GM23338 (cell line): ENCODE results near the gene ELMOD3. TPM values are rescaled to one million over a fixed set of nuclear protein-coding genes. Genes with fewer than 3 reads are reported as not detected.

Source experiments
- ATAC-seq: fragments of 200-7000 bp; cut with Tn5 transposase; 3 replicates; pipeline ENCODE4 v1.9.1; 2020
- DNase-seq: peaks from one replicate; pipeline ENCODE4 v3.0.0-alpha.2; 2015; ENCODE audit warnings: low spot score
- H2AFZ ChIP-seq: fragments of 200-600 bp; sonication (generic); 2 replicates; pipeline ENCODE4 v1.8.0; 2016; ENCODE audit warnings: antibody characterized with exemption, mild to moderate bottlenecking, moderate library complexity
- H3F3A ChIP-seq: fragments of 200-600 bp; sonication (generic); replicated peaks from 2 replicates; pipeline ENCODE4 v1.8.0; 2017; ENCODE audit warnings: antibody characterized with exemption, mixed run types, low read depth
- H3K27ac ChIP-seq: fragments of 200-600 bp; sonication (generic); 2 replicates; pipeline ENCODE4 v1.6.1; 2016; ENCODE audit warnings: low read depth
- H3K27me3 ChIP-seq: fragments of 200-600 bp; sonication (generic); 2 replicates; pipeline ENCODE4 v1.8.0; 2016; ENCODE audit warnings: mild to moderate bottlenecking, mixed run types, moderate library complexity; ENCODE audit not compliant: insufficient read depth
- H3K36me3 ChIP-seq: fragments of 200-600 bp; sonication (generic); 2 replicates; pipeline ENCODE4 v1.8.0; 2016; ENCODE audit warnings: mild to moderate bottlenecking; ENCODE audit not compliant: insufficient read depth
- H3K4me1 ChIP-seq: fragments of 200-600 bp; sonication (generic); 2 replicates; pipeline ENCODE4 v1.8.0; 2016; ENCODE audit warnings: mild to moderate bottlenecking, moderate library complexity; ENCODE audit not compliant: insufficient read depth
- H3K4me2 ChIP-seq: fragments of 200-600 bp; sonication (generic); 2 replicates; pipeline ENCODE4 v1.7.1; 2017; ENCODE audit warnings: mixed run types
- H3K4me3 ChIP-seq: fragments of 200-600 bp; sonication (generic); 2 replicates; pipeline ENCODE4 v1.6.1; 2016; ENCODE audit warnings: mixed run types
- H3K79me2 ChIP-seq: fragments of 200-600 bp; sonication (generic); replicated peaks from 2 replicates; pipeline ENCODE4 v1.8.0; 2017; ENCODE audit warnings: mild to moderate bottlenecking; ENCODE audit not compliant: insufficient read depth
- H3K9me2 ChIP-seq: fragments of 200-600 bp; sonication (generic); 2 replicates; pipeline ENCODE4 v1.8.0; 2017; ENCODE audit not compliant: insufficient read depth
- H4K20me1 ChIP-seq: fragments of 200-600 bp; sonication (generic); replicated peaks from 2 replicates; pipeline ENCODE4 v1.8.0; 2017; ENCODE audit warnings: mild to moderate bottlenecking; ENCODE audit not compliant: insufficient read depth
- H3K27ac Mint-ChIP-seq: 2 replicates; pipeline ENCODE4 v1.8.0; 2020; ENCODE audit warnings: inconsistent platforms, mild to moderate bottlenecking, moderate library complexity, mixed read lengths
- H3K27me3 Mint-ChIP-seq: 3 replicates; pipeline ENCODE4 v1.8.0; 2022; ENCODE audit warnings: low read depth, mild to moderate bottlenecking, moderate library complexity, mixed read lengths, inconsistent platforms; ENCODE audit not compliant: insufficient read depth, poor library complexity
- H3K36me3 Mint-ChIP-seq: 3 replicates; pipeline ENCODE4 v1.8.0; 2021; ENCODE audit warnings: low read depth, mild to moderate bottlenecking, inconsistent platforms, moderate library complexity, mixed read lengths
- H3K4me1 Mint-ChIP-seq: 3 replicates; pipeline ENCODE4 v1.8.0; 2020; ENCODE audit warnings: mild to moderate bottlenecking, inconsistent platforms, mixed read lengths
- H3K4me3 Mint-ChIP-seq: 3 replicates; pipeline ENCODE4 v1.8.0; 2021; ENCODE audit warnings: moderate library complexity, mild to moderate bottlenecking, inconsistent platforms, mixed read lengths
- H3K9me3 Mint-ChIP-seq: 3 replicates; pipeline ENCODE4 v1.8.0; 2020; ENCODE audit warnings: moderate library complexity, mild to moderate bottlenecking, inconsistent platforms, mixed read lengths
- CREB1 ChIP-seq: fragments of 250-450 bp; sonication (Bioruptor Pico); IDR thresholded peaks from 2 replicates; pipeline ENCODE4 v1.5.0; 2020; ENCODE audit warnings: low read depth, mild to moderate bottlenecking, moderate library complexity
- EZH2 ChIP-seq: fragments of 200-600 bp; sonication (generic); IDR thresholded peaks from one replicate; pipeline ENCODE4 v1.8.0; 2017; ENCODE audit warnings: antibody characterized with exemption, mild to moderate bottlenecking, low read depth; ENCODE audit not compliant: unreplicated experiment
- EZH2phosphoT487 ChIP-seq: fragments of 200-600 bp; sonication (generic); IDR thresholded peaks from one replicate; pipeline ENCODE4 v1.8.1; 2018; ENCODE audit warnings: antibody characterized with exemption; ENCODE audit not compliant: unreplicated experiment
- JUNB ChIP-seq: IDR thresholded peaks from one replicate; pipeline ENCODE4 v1.6.1; 2016; ENCODE audit warnings: antibody characterized with exemption; ENCODE audit not compliant: unreplicated experiment
- NANOG ChIP-seq: IDR thresholded peaks from 2 replicates; pipeline ENCODE4 v1.6.1; 2016; ENCODE audit warnings: antibody characterized with exemption, borderline replicate concordance
- POLR2AphosphoS5 ChIP-seq: IDR thresholded peaks from 2 replicates; pipeline ENCODE4 v1.6.1; 2016; ENCODE audit warnings: antibody characterized with exemption, low read depth
- STAT1 ChIP-seq: IDR thresholded peaks from one replicate; pipeline ENCODE4 v1.6.1; 2016; ENCODE audit warnings: antibody characterized with exemption; ENCODE audit not compliant: unreplicated experiment
- ZNF114 ChIP-seq: fragments of 250-450 bp; sonication (Bioruptor Pico); IDR thresholded peaks from 2 replicates; pipeline ENCODE4 v1.5.0; 2020; ENCODE audit warnings: mild to moderate bottlenecking, moderate library complexity
- ZNF331 ChIP-seq: fragments of 250-450 bp; sonication (Bioruptor Pico); IDR thresholded peaks from 2 replicates; pipeline ENCODE4 v1.5.0; 2020; ENCODE audit warnings: low read depth, mild to moderate bottlenecking, moderate library complexity
- ZNF462 ChIP-seq: fragments of 250-450 bp; sonication (Bioruptor Pico); IDR thresholded peaks from 2 replicates; pipeline ENCODE4 v1.5.0; 2020; ENCODE audit warnings: mild to moderate bottlenecking, moderate library complexity
- polyA plus RNA-seq: library from polyadenylated mRNA; unstranded; fragments of >200 nt; fragmentation: Nextera tagmentation; extraction: Ambion mirVana; gene quantifications from 2 replicates; pipeline ENCODE4 v1.2.1, GENCODE V29; 2016
- total RNA-seq: library from RNA; depleted of rRNA; stranded (reverse); fragments of >200 nt; shearing (Covaris generic); gene quantifications from 2 replicates; pipeline ENCODE4 v1.2.3, GENCODE V29; 2014
- TF ChIP-seq, protein P1 (sequence below): IDR thresholded peaks from 2 replicates; pipeline ENCODE4 v1.6.1; 2016; ENCODE audit warnings: antibody characterized with exemption
- TF ChIP-seq, protein P2 (sequence below), 2 experiments: fragments of 200-600 bp in 1 of 2; sonication (generic) in 1 of 2; conservative IDR thresholded peaks; 2 replicates each; pipeline versions ENCODE4 v1.5.1 to v1.6.1; 2016 to 2017; ENCODE audit warnings: antibody characterized with exemption in 2 of 2, low read depth in 2 of 2, mild to moderate bottlenecking in 2 of 2, moderate library complexity in 1 of 2
- TF ChIP-seq, protein P3 (sequence below): IDR thresholded peaks from one replicate; pipeline ENCODE4 v1.6.1; 2018; ENCODE audit warnings: antibody characterized with exemption; ENCODE audit not compliant: unreplicated experiment

ELMOD3 gene
- total and polyA plus RNA-seq, 2 experiments from 2014 or later, result 8.6 to 8.9 TPM

DNA sequence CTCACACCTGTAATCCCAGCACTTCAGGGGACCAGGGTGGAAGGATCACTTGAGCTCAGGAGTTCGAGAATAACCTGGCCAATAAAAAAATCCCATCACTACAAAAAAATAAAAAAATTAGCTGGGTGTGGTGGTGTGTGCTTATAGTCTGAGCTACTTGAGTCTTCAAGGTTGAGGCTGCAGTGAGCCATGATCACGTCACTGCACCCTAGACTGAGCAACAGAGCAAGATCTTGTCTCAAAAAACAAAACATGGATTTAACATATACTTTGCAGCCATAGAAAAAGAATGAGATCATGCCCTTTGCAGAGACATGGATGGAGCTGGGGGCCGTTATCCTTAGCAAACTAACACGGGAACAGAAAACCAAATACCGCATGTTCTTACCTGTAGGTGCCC, 86.2 kb downstream of the ELMOD3 start:
- no peaks in the 10 kb centered on the region for H3K36me3 ChIP-seq
- Mint-ChIP-seq H3K4me3 (no peak overlapping the region), H3K36me3 (no peaks in the 10 kb centered on the region), H3K4me1 (peaks cover 22% of the 10 kb centered on the region), H3K27ac (no peak overlapping the region), H3K27me3 (peaks cover 23% of the 10 kb centered on the region), H3K9me3 (no peaks in the 10 kb centered on the region; the same call in 2 of the 3 replicates)
- H3K4me2 ChIP-seq, result no peak overlapping the region
- H4K20me1 ChIP-seq, result no peaks in the 10 kb centered on the region
- H3K4me1 ChIP-seq, result peaks cover 21% of the 10 kb centered on the region
- H3K27me3 ChIP-seq, result no peaks in the 10 kb centered on the region
- no peak for TF ChIP-seq CREB1 (CRISPR knock-in tag)
- no peak for TF ChIP-seq NANOG
- TF ChIP-seq ZNF331 (CRISPR knock-in tag), result no peak
- no peak for TF ChIP-seq POLR2AphosphoS5
- no peak for TF ChIP-seq ZNF462
- no peak for TF ChIP-seq STAT1
- TF ChIP-seq, protein P1, sequence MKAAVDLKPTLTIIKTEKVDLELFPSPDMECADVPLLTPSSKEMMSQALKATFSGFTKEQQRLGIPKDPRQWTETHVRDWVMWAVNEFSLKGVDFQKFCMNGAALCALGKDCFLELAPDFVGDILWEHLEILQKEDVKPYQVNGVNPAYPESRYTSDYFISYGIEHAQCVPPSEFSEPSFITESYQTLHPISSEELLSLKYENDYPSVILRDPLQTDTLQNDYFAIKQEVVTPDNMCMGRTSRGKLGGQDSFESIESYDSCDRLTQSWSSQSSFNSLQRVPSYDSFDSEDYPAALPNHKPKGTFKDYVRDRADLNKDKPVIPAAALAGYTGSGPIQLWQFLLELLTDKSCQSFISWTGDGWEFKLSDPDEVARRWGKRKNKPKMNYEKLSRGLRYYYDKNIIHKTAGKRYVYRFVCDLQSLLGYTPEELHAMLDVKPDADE, result no peak
- TF ChIP-seq, protein P2, sequence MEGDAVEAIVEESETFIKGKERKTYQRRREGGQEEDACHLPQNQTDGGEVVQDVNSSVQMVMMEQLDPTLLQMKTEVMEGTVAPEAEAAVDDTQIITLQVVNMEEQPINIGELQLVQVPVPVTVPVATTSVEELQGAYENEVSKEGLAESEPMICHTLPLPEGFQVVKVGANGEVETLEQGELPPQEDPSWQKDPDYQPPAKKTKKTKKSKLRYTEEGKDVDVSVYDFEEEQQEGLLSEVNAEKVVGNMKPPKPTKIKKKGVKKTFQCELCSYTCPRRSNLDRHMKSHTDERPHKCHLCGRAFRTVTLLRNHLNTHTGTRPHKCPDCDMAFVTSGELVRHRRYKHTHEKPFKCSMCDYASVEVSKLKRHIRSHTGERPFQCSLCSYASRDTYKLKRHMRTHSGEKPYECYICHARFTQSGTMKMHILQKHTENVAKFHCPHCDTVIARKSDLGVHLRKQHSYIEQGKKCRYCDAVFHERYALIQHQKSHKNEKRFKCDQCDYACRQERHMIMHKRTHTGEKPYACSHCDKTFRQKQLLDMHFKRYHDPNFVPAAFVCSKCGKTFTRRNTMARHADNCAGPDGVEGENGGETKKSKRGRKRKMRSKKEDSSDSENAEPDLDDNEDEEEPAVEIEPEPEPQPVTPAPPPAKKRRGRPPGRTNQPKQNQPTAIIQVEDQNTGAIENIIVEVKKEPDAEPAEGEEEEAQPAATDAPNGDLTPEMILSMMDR (conservative IDR thresholded peaks at IDR 0.05; ENCODE audit: low read depth in 2 of 2), result no peak
- no peak for TF ChIP-seq EZH2phosphoT487
- TF ChIP-seq ZNF114 (CRISPR knock-in tag), result no peak
- TF ChIP-seq EZH2, result no peak
- TF ChIP-seq, protein P3, sequence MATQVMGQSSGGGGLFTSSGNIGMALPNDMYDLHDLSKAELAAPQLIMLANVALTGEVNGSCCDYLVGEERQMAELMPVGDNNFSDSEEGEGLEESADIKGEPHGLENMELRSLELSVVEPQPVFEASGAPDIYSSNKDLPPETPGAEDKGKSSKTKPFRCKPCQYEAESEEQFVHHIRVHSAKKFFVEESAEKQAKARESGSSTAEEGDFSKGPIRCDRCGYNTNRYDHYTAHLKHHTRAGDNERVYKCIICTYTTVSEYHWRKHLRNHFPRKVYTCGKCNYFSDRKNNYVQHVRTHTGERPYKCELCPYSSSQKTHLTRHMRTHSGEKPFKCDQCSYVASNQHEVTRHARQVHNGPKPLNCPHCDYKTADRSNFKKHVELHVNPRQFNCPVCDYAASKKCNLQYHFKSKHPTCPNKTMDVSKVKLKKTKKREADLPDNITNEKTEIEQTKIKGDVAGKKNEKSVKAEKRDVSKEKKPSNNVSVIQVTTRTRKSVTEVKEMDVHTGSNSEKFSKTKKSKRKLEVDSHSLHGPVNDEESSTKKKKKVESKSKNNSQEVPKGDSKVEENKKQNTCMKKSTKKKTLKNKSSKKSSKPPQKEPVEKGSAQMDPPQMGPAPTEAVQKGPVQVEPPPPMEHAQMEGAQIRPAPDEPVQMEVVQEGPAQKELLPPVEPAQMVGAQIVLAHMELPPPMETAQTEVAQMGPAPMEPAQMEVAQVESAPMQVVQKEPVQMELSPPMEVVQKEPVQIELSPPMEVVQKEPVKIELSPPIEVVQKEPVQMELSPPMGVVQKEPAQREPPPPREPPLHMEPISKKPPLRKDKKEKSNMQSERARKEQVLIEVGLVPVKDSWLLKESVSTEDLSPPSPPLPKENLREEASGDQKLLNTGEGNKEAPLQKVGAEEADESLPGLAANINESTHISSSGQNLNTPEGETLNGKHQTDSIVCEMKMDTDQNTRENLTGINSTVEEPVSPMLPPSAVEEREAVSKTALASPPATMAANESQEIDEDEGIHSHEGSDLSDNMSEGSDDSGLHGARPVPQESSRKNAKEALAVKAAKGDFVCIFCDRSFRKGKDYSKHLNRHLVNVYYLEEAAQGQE, result no peak
- no peak for TF ChIP-seq JUNB
- H3K79me2 ChIP-seq, result no peaks in the 10 kb centered on the region
- H3K9me2 ChIP-seq, result no peaks in the 10 kb centered on the region
- DNase-seq (no peak), ATAC-seq (no peak)
- H3K27ac ChIP-seq, result no peak overlapping the region
- no peak overlapping the region for H3K4me3 ChIP-seq
- H3F3A ChIP-seq, result peaks cover 9% of the 10 kb centered on the region
- H2AFZ ChIP-seq, result no peak overlapping the region
